Type B pancreatic cell (in vitro differentiated cells): Measurements from ENCODE around the gene SNAP29. TPM values are rescaled to one million over a fixed set of nuclear protein-coding genes. Genes with fewer than 3 reads are reported as not detected.

ENCODE experiments used
- DNase-seq: peaks from one replicate; pipeline ENCODE4 v3.0.0; 2021; ENCODE audit warnings: mixed read lengths; ENCODE audit not compliant: unreplicated experiment; ENCODE audit errors: extremely low spot score
- H3K27ac Mint-ChIP-seq: 2 replicates; pipeline ENCODE4 v1.8.0; 2021; ENCODE audit warnings: mild to moderate bottlenecking, mixed read lengths
- H3K27me3 Mint-ChIP-seq: 2 replicates; pipeline ENCODE4 v1.8.0; 2021; ENCODE audit warnings: mixed read lengths
- H3K36me3 Mint-ChIP-seq: 2 replicates; pipeline ENCODE4 v1.8.0; 2021; ENCODE audit warnings: mixed read lengths
- H3K4me1 Mint-ChIP-seq: one replicate; pipeline ENCODE4 v1.8.0; 2021; ENCODE audit warnings: mixed read lengths; ENCODE audit not compliant: unreplicated experiment
- H3K4me3 Mint-ChIP-seq: 2 replicates; pipeline ENCODE4 v1.8.0; 2021; ENCODE audit warnings: mild to moderate bottlenecking, mixed read lengths
- H3K9me3 Mint-ChIP-seq: 2 replicates; pipeline ENCODE4 v1.8.0; 2021; ENCODE audit warnings: mixed read lengths
- CTCF ChIP-seq: fragments of 200-600 bp; sonication (generic); conservative IDR thresholded peaks from 2 replicates; pipeline ENCODE4 v1.5.0; 2021; ENCODE audit warnings: antibody characterized with exemption, mild to moderate bottlenecking
- total RNA-seq: library from RNA; stranded (reverse); gene quantifications from 2 replicates; pipeline ENCODE4 v1.2.1, GENCODE V29; 2021; ENCODE audit warnings: low replicate concordance

SNAP29 gene
- total RNA-seq, 1 donor from 2014 or later, result 20.4 TPM

DNA sequence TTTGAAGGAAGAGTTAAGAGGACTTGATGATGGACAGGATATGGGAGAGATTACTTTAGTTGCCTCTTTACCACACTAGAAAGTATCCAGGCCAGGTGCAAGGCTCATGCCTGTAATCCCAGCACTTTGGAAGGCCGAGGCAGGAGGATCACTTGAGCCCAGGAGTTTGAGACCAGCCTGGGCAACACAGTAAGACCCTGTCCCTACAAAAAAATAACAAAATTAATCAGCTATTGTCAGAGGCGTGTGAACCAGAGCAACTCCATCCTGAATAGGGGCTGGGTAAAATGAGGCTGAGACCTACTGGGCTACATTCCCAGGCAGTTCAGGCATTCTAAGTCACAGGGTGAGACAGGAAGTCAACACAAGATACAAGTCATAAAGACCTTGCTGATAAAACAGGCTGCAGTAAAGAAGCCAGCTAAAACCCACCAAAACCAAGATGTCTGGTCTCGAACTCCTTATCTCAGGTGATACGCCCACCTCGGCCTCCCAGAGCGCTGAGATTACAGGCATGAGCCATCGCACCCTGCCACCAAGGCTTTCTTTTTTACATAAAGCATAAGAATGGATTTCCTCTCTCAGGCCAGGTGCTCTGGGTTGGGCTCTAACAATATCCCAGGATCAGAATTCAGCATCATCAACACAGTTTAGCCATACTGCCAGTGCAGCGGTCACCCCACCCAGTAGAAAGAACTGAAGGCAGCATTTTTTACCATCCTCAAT, 18.0 kb upstream of the SNAP29 start:
- DNase-seq, result no peak
- Mint-ChIP-seq H3K27me3 (no peaks in the 10 kb centered on the region), H3K9me3 (no peaks in the 10 kb centered on the region), H3K27ac (peak overlapping the region; percentile 78), H3K4me1 (peaks cover 32% of the 10 kb centered on the region), H3K36me3 (no peaks in the 10 kb centered on the region), H3K4me3 (peak overlapping the region; percentile 17)
- TF ChIP-seq CTCF, result no peak

GRCh38 chr22:20843501-20843900, 15.3 kb upstream of the SNAP29 start:
- no peak for TF ChIP-seq CTCF
- DNase-seq, result no peak
- Mint-ChIP-seq H3K4me1 (peaks cover 32% of the 10 kb centered on the region), H3K9me3 (no peaks in the 10 kb centered on the region), H3K36me3 (no peaks in the 10 kb centered on the region), H3K4me3 (peak overlapping the region; percentile 30), H3K27ac (peak overlapping the region; percentile 61), H3K27me3 (no peaks in the 10 kb centered on the region)

DNA sequence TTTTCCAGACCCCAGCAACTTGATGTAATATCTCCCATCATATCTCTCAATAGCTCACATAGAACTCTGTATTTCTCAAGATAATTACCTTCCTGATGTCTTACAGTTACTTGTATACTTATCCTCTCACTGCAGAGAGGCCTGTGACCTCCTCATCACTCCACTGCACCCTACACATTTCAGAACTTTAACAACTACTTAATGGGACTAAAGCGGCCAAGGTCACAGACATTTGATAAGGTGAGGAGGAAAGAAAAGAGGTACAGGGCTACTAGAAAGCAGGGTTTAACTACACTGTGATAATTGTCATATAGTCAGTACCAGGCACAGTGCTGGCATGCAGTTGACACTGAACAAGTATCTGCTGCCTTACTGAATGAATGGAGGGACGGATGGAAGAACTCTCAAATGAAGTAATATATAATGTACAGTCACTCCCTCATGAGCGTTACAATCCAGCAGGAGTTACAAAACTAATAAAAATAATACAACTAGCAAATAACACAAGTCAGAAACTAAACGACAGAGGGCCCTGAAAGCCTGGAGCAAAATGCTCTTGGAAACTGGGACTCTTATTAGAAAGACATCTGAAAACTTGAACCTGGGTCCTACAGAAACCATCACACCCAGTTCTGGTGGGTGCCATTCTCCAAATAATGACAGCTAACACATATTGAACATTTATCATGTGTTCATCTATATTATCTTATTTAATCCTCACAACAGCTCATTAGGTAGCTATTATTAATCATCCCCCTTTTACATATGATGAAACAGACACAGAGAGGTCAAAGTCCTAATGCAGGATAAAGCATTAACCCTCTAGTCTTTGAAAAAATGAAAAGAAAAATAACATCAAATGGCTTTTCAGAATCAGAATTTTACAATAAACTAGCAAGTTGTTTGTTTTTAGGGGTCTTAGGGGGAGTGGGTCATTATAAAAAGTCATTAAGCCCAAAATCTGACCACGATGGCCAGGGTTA, 14.5 kb upstream of the SNAP29 start:
- Mint-ChIP-seq H3K4me1 (peaks cover 32% of the 10 kb centered on the region), H3K27ac (peak overlapping the region; percentile 61), H3K36me3 (no peaks in the 10 kb centered on the region), H3K4me3 (peak overlapping the region; percentile 30), H3K27me3 (no peaks in the 10 kb centered on the region), H3K9me3 (no peaks in the 10 kb centered on the region)
- TF ChIP-seq CTCF, result no peak
- no peak for DNase-seq

- Mint-ChIP-seq H3K27ac (no peak overlapping the region), H3K36me3 (no peaks in the 10 kb centered on the region), H3K9me3 (no peaks in the 10 kb centered on the region), H3K4me3 (no peak overlapping the region), H3K27me3 (no peaks in the 10 kb centered on the region), H3K4me1 (peaks cover 18% of the 10 kb centered on the region)
- no peak for TF ChIP-seq CTCF
- no peak for DNase-seq
These were observed 11.4 kb upstream of the SNAP29 start for GRCh38 chr22:20847318-20847822.

- H3K36me3 Mint-ChIP-seq, result no peaks in the 10 kb centered on the region
- DNase-seq, result no peak
These were observed 6.7 kb upstream of the SNAP29 start for GRCh38 chr22:20852076-20852475.

More at GRCh38 chr22:20852076-20852475, 6.7 kb upstream of the SNAP29 start:
- H3K4me1 Mint-ChIP-seq, result peaks cover 27% of the 10 kb centered on the region
- TF ChIP-seq CTCF, result no peak
- no peaks in the 10 kb centered on the region for H3K9me3 Mint-ChIP-seq
- peak overlapping the region; percentile 50 for H3K27ac Mint-ChIP-seq
- H3K4me3 Mint-ChIP-seq, result peak overlapping the region; percentile 10
- no peaks in the 10 kb centered on the region for H3K27me3 Mint-ChIP-seq
